HepG2 (cell line): Measurements from ENCODE around the gene TPST2. TPM values are rescaled to one million over a fixed set of nuclear protein-coding genes. Genes with fewer than 3 reads are reported as not detected.

Experiments
- ATAC-seq: fragments of 200-7000 bp; cut with Tn5 transposase; 3 replicates; pipeline ENCODE4 v1.9.1; 2020; ENCODE audit warnings: mild to moderate bottlenecking, moderate library complexity
- BruUV-seq: library from RNA; stranded (reverse); fragments of 400-500 nt; replicated peaks from 2 replicates; lab custom pipeline; 2021; lab: Mats Ljungman, UMichigan
- CTCF ChIA-PET: fragments of 300-600 bp; formaldehyde crosslinking; extraction: SDS; loops from one replicate; lab custom pipeline; 2021; ENCODE audit warnings: low total read pairs, inconsistent platforms, low intra/inter-chr PET ratio; lab: Yijun Ruan, JAX
- POLR2A ChIA-PET: fragments of 350-600 bp; sonication (Branson Sonifier 250); formaldehyde crosslinking; loops from one replicate; lab custom pipeline; 2020; ENCODE audit warnings: antibody characterized with exemption, inconsistent platforms; lab: Yijun Ruan, JAX
- DNase-seq: peaks from one replicate; pipeline ENCODE4 v3.0.0-alpha.2; 2015; ENCODE audit warnings: low spot score
- FAIRE-seq: peaks from 3 replicates; lab custom pipeline; 2011; peaks lifted over from hg19 to GRCh38; lab: Jason Lieb, UNC
- H2AFZ ChIP-seq: one replicate; pipeline ENCODE4 v1.6.1; 2011; ENCODE audit warnings: low read length, inconsistent platforms
- H3K27ac ChIP-seq: fragments of 300-600 bp; 3 replicates; pipeline ENCODE4 v1.8.0; 2011; ENCODE audit warnings: mixed run types, mild to moderate bottlenecking, mixed read lengths, low read length, inconsistent platforms; ENCODE audit not compliant: insufficient read depth; ENCODE audit errors: extremely low read length
- H3K27me3 ChIP-seq, 2 experiments: fragments of 200-600 bp in 1 of 2; 2 replicates in 1 of 2; 3 replicates in 1 of 2; pipeline versions ENCODE4 v1.6.0 to v1.8.0; 2011; ENCODE audit warnings: low read length in 2 of 2, mild to moderate bottlenecking in 2 of 2, moderate library complexity in 2 of 2, inconsistent platforms in 1 of 2; ENCODE audit not compliant: insufficient read depth in 2 of 2, control insufficient read depth in 1 of 2
- H3K36me3 ChIP-seq, 2 experiments: fragments of 200-600 bp in 1 of 2; replicated peaks in 1 of 2; 2 replicates in 1 of 2; 3 replicates in 1 of 2; pipeline versions ENCODE4 v1.5.1 to v1.8.0; 2011; ENCODE audit warnings: low read length in 2 of 2, inconsistent platforms in 1 of 2; ENCODE audit not compliant: insufficient read depth in 2 of 2, control insufficient read depth in 1 of 2
- H3K4me1 ChIP-seq: 2 replicates; pipeline ENCODE4 v1.5.1; 2012; ENCODE audit warnings: low read length, inconsistent platforms; ENCODE audit not compliant: insufficient read depth
- H3K4me2 ChIP-seq: 2 replicates; pipeline ENCODE4 v1.6.0; 2011; ENCODE audit warnings: low read depth, low read length, inconsistent platforms
- H3K4me3 ChIP-seq, 3 experiments: fragments of 200-600 bp in 1 of 3; sonication (generic), shearing (Covaris generic) in 1 of 3; replicated peaks in 1 of 3; 2 replicates each; pipeline ENCODE4 v1.5.1; 2011 to 2016; ENCODE audit warnings: low read length in 3 of 3, inconsistent platforms in 2 of 3, low read depth in 2 of 3, mild to moderate bottlenecking in 2 of 3, control low read depth in 1 of 3, mixed read lengths in 1 of 3; ENCODE audit not compliant: insufficient read depth in 1 of 3
- H3K79me2 ChIP-seq: one replicate; pipeline ENCODE4 v1.6.1; 2011; ENCODE audit warnings: low read length, inconsistent platforms; ENCODE audit not compliant: insufficient read depth
- H3K9ac ChIP-seq: 2 replicates; pipeline ENCODE4 v1.6.0; 2011; ENCODE audit warnings: mild to moderate bottlenecking, low read depth, low read length, inconsistent platforms; ENCODE audit not compliant: insufficient read depth
- H3K9me3 ChIP-seq: 2 replicates; pipeline ENCODE4 v1.5.1; 2012; ENCODE audit warnings: mild to moderate bottlenecking, low read length
- H4K20me1 ChIP-seq: 2 replicates; pipeline ENCODE4 v1.6.0; 2011; ENCODE audit warnings: inconsistent platforms, mild to moderate bottlenecking, low read length, moderate library complexity; ENCODE audit not compliant: insufficient read depth
- ADNP ChIP-seq: sonication (generic); formaldehyde crosslinking; IDR thresholded peaks from 2 replicates; pipeline ENCODE4 v1.4.0; 2020; ENCODE audit warnings: missing genetic modification reagents
- FOSL1 ChIP-seq: sonication (generic); formaldehyde crosslinking; IDR thresholded peaks from 2 replicates; pipeline ENCODE4 v1.9.0; 2021; ENCODE audit warnings: missing genetic modification reagents, borderline replicate concordance
- HOXA3 ChIP-seq: sonication (generic); formaldehyde crosslinking; IDR thresholded peaks from 2 replicates; pipeline ENCODE4 v1.5.0; 2020; ENCODE audit warnings: missing genetic modification reagents
- HOXA9 ChIP-seq: sonication (generic); formaldehyde crosslinking; IDR thresholded peaks from 2 replicates; pipeline ENCODE4 v1.8.1; 2022; ENCODE audit warnings: missing genetic modification reagents, mild to moderate bottlenecking, moderate library complexity, borderline replicate concordance
- MED13 ChIP-seq: sonication (generic); formaldehyde crosslinking; IDR thresholded peaks from 2 replicates; pipeline ENCODE4 v1.5.0; 2020; ENCODE audit warnings: missing genetic modification reagents
- ONECUT2 ChIP-seq: sonication (generic); formaldehyde crosslinking; IDR thresholded peaks from 2 replicates; pipeline ENCODE4 v1.4.0; 2020; ENCODE audit warnings: missing genetic modification reagents
- PRMT3 ChIP-seq: sonication (generic); formaldehyde crosslinking; IDR thresholded peaks from 2 replicates; pipeline ENCODE4 v1.8.1; 2022; ENCODE audit warnings: low read depth, mild to moderate bottlenecking, moderate library complexity, missing genetic modification reagents, borderline replicate concordance
- SALL2 ChIP-seq: sonication (generic); formaldehyde crosslinking; IDR thresholded peaks from 2 replicates; pipeline ENCODE4 v1.8.1; 2023; ENCODE audit warnings: mild to moderate bottlenecking, missing genetic modification reagents, inconsistent platforms
- THAP11 ChIP-seq: IDR thresholded peaks from 2 replicates; pipeline ENCODE4 v1.6.1; 2016; ENCODE audit warnings: missing biosample characterization, missing genetic modification reagents
- ZBTB37 ChIP-seq: sonication (generic); formaldehyde crosslinking; IDR thresholded peaks from 2 replicates; pipeline ENCODE4 v1.4.0; 2020; ENCODE audit warnings: mild to moderate bottlenecking, missing genetic modification reagents
- ZNF143 ChIP-seq: sonication (generic); formaldehyde crosslinking; IDR thresholded peaks from 2 replicates; pipeline ENCODE4 v1.4.0; 2020; ENCODE audit warnings: missing genetic modification reagents
- ZNF17 ChIP-seq: sonication (generic); formaldehyde crosslinking; IDR thresholded peaks from 2 replicates; pipeline ENCODE4 v1.5.0; 2020; ENCODE audit warnings: mild to moderate bottlenecking, missing genetic modification reagents
- ZNF567 ChIP-seq: sonication (generic); formaldehyde crosslinking; IDR thresholded peaks from 2 replicates; pipeline ENCODE4 v1.8.1; 2023; ENCODE audit warnings: mild to moderate bottlenecking, missing genetic modification reagents, borderline replicate concordance
- ZNF713 ChIP-seq: sonication (generic); formaldehyde crosslinking; IDR thresholded peaks from 2 replicates; pipeline ENCODE4 v1.4.0; 2020; ENCODE audit warnings: mild to moderate bottlenecking, missing genetic modification reagents
- WGBS: methylation state at CpG from one replicate; pipeline ENCODE4 v1.1.6; 2017; ENCODE audit warnings: low lambda C conversion rate; 5-methylcytosine and 5-hydroxymethylcytosine counted together
- in situ Hi-C: cut with HindIII; loops from 2 replicates; pipeline ENCODE4 v1.10.0; 2017; ENCODE audit warnings: low pct_unique_long_range_greater_than_20kb; ENCODE audit not compliant: extremely low pct_ligation_motif_present
- intact Hi-C: fragments of 100-400 bp; cut with micrococcal nuclease; formaldehyde crosslinking; loops from one replicate; pipeline ENCODE4 v1.10.0; 2022; ENCODE audit not compliant: unreplicated experiment
- polyA plus RNA-seq, 8 experiments: library from polyadenylated mRNA; depleted of rRNA in 3 of 8; stranded (reverse) in 7 of 8; unstranded in 1 of 8; fragments of >200 nt; fragmentation: Illumina TruSeq in 4 of 8; extraction: Trizol in 4 of 8; gene quantifications; 2 replicates each; pipeline versions ENCODE4 v1.2.1 to v1.2.3, GENCODE V29; 2011 to 2016; ENCODE audit warnings: low read depth in 4 of 8, missing spikeins in 1 of 8, mixed read lengths in 1 of 8; ENCODE audit not compliant: insufficient read depth in 1 of 8
- total RNA-seq, 5 experiments: library from RNA; depleted of rRNA; stranded (reverse); fragments of >200 nt; fragmentation: Illumina TruSeq; extraction: Trizol; gene quantifications; 2 replicates each; pipeline ENCODE4 v1.2.3, GENCODE V29; 2016; ENCODE audit warnings: low read depth in 1 of 5
- TF ChIP-seq, protein P1 (sequence below): sonication (generic); formaldehyde crosslinking; IDR thresholded peaks from 2 replicates; pipeline ENCODE4 v1.5.0; 2020; ENCODE audit warnings: missing genetic modification reagents

The TPST2 gene
- total and polyA plus RNA-seq, 2 of the 13 experiments (the other 11 are each of a cell fraction or from before 2014, with no cell fraction given), result 15.2 to 23.8 TPM

- WGBS, result 43% methylated on average over 4 of the region's 4 CpGs
- Histone ChIP-seq H3K79me2 (peaks cover 70% of the 10 kb centered on the region), H3K27ac (peak overlapping the region; percentile 8), H4K20me1 (no peaks in the 10 kb centered on the region), H3K4me3 (no peak overlapping the region; a peak in 1 of 6 replicates), H3K36me3 (peaks cover 0 to 40% of the 10 kb centered on the region in 2 experiments; a peak in 4 of 5 replicates), H3K4me2 (peak overlapping the region; percentile 26; the same call in 1 of the 2 replicates), H3K4me1 (peaks cover 56% of the 10 kb centered on the region), H3K27me3 (no peaks in the 10 kb centered on the region), H3K9ac (no peak overlapping the region; the same call in 1 of the 2 replicates), H3K9me3 (no peaks in the 10 kb centered on the region), H2AFZ (no peak overlapping the region)
- ChIA-PET CTCF (no interaction called here), POLR2A (no interaction called here)
- DNase-seq (no peak), FAIRE-seq (no peak), ATAC-seq (no peak)
- TF ChIP-seq HOXA9 (CRISPR knock-in tag), result no peak
- in situ Hi-C loops (no loop called here), intact Hi-C loops (loop anchor here (5.0 kb wide), 1 partner anchor 35 kb away; the partner anchor contains the start of gene TFIP11)
- no TSS peak for BruUV-seq
Observed at GRCh38 chr22:26477341-26477731, 112.6 kb downstream of the TPST2 start.

- no peaks in the 10 kb centered on the region for H4K20me1 ChIP-seq
- no TSS peak for BruUV-seq
- FAIRE-seq, result peak; percentile 4
- DNase-seq, result peak; percentile 32
- CTCF ChIA-PET, result no interaction called here
- 88% methylated on average over 4 of the region's 4 CpGs for WGBS
- H3K4me1 ChIP-seq, result peaks cover 51% of the 10 kb centered on the region
- in situ Hi-C loops, result no loop called here
- POLR2A ChIA-PET, result no interaction called here
- H3K36me3 ChIP-seq, result peaks cover 1 to 45% of the 10 kb centered on the region in 2 experiments; a peak in 4 of 5 replicates
- no peak overlapping the region for H2AFZ ChIP-seq
- intact Hi-C loops, result loop anchor here (5.0 kb wide), 1 partner anchor 35 kb away; the partner anchor contains the start of gene TFIP11
- H3K9ac ChIP-seq, result no peak overlapping the region; the same call in 1 of the 2 replicates
- H3K9me3 ChIP-seq, result no peaks in the 10 kb centered on the region
- peak overlapping the region; percentile 8 for H3K27ac ChIP-seq
- no peaks in the 10 kb centered on the region for H3K27me3 ChIP-seq
- no peak overlapping the region; a peak in 1 of 6 replicates for H3K4me3 ChIP-seq
- peak overlapping the region; percentile 26; the same call in 1 of the 2 replicates for H3K4me2 ChIP-seq
- H3K79me2 ChIP-seq, result peaks cover 65% of the 10 kb centered on the region
- ATAC-seq, result no peak
- no peak for TF ChIP-seq FOSL1 (CRISPR knock-in tag)
- no peak for TF ChIP-seq ZNF143
- TF ChIP-seq SALL2, result no peak
- no peak for TF ChIP-seq ZNF713 (CRISPR knock-in tag)
- TF ChIP-seq ADNP (CRISPR knock-in tag), result no peak
- TF ChIP-seq ZNF567 (CRISPR knock-in tag), result no peak
- TF ChIP-seq ONECUT2 (CRISPR knock-in tag), result no peak
- no peak for TF ChIP-seq ZBTB37 (CRISPR knock-in tag)
- TF ChIP-seq PRMT3 (CRISPR knock-in tag), result no peak
- TF ChIP-seq, protein P1, sequence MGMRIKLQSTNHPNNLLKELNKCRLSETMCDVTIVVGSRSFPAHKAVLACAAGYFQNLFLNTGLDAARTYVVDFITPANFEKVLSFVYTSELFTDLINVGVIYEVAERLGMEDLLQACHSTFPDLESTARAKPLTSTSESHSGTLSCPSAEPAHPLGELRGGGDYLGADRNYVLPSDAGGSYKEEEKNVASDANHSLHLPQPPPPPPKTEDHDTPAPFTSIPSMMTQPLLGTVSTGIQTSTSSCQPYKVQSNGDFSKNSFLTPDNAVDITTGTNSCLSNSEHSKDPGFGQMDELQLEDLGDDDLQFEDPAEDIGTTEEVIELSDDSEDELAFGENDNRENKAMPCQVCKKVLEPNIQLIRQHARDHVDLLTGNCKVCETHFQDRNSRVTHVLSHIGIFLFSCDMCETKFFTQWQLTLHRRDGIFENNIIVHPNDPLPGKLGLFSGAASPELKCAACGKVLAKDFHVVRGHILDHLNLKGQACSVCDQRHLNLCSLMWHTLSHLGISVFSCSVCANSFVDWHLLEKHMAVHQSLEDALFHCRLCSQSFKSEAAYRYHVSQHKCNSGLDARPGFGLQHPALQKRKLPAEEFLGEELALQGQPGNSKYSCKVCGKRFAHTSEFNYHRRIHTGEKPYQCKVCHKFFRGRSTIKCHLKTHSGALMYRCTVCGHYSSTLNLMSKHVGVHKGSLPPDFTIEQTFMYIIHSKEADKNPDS, result no peak
- TF ChIP-seq HOXA3 (CRISPR knock-in tag), result no peak
- TF ChIP-seq THAP11, result no peak
- TF ChIP-seq ZNF17 (CRISPR knock-in tag), result no peak
- TF ChIP-seq MED13, result no peak
Observed at GRCh38 chr22:26476705-26477340, 113.1 kb downstream of the TPST2 start.
